ENCODE results near the gene TINAG.

DNA sequence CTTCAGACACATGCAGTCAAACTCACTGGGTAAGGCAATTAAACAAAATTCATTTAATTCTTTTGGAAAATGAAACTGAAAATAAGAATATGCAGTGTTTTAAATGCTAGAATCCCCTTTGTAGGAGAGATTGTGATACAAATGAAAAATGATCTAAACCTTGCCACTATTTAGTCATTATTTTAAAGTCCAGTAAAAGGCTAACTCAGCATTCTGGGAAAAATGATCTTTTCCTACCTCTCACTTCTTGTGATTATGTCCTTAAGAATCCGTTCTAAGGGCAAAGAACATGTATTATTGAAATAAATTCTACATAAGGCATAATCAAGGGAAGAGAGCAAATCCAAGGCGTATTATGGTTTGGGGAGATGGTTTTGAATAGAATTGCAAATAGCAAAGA lies 46.4 kb downstream of the TINAG start:
- TF ChIP-seq CTCF (IDR thresholded peaks at IDR 0.05) (no peak), POLR2AphosphoS5 (IDR thresholded peaks at IDR 0.05) (no peak), POLR2A (IDR thresholded peaks at IDR 0.05) (no peak), EP300 (IDR thresholded peaks at IDR 0.05) (no peak)

Measured in upper lobe of left lung (tissue), 4 donors.